Liver (tissue), 9 donors: ENCODE measurements around the gene RAD51B. TPM values are rescaled to one million over a fixed set of nuclear protein-coding genes. Genes with fewer than 3 reads are reported as not detected.
"Not testable (repeated sequence)": the region's sequence is repeated elsewhere in the genome, so short reads cannot be mapped to it uniquely, and the experiment has no call there.

Experiments used
- DNase-seq: peaks from one replicate; pipeline ENCODE4 v3.0.0-alpha.2; 2017; ENCODE audit warnings: low spot score
- H3K27ac ChIP-seq, 2 donors: one replicate each; pipeline ENCODE4 v1.7.0; 2013; ENCODE audit warnings: inconsistent platforms in 2 of 2, low read length in 2 of 2, control low read depth in 1 of 2, low read depth in 1 of 2, mild to moderate bottlenecking in 1 of 2
- H3K27me3 ChIP-seq, 4 donors: one replicate each; pipeline versions ENCODE4 v1.6.1 to v1.7.0; 2013; ENCODE audit warnings: low read length in 3 of 4, inconsistent platforms in 1 of 4, mild to moderate bottlenecking in 1 of 4, moderate library complexity in 1 of 4; ENCODE audit not compliant: control insufficient read depth in 4 of 4, insufficient read depth in 4 of 4
- H3K36me3 ChIP-seq, 4 donors: one replicate each; pipeline versions ENCODE4 v1.6.1 to v1.7.0; 2013; ENCODE audit warnings: low read length in 3 of 4, mild to moderate bottlenecking in 3 of 4, low read depth in 1 of 4, moderate library complexity in 1 of 4; ENCODE audit not compliant: control insufficient read depth in 4 of 4, insufficient read depth in 3 of 4
- H3K4me1 ChIP-seq, 4 donors: one replicate each; pipeline versions ENCODE4 v1.6.1 to v1.7.0; 2013; ENCODE audit warnings: low read length in 3 of 4, mild to moderate bottlenecking in 3 of 4, moderate library complexity in 1 of 4; ENCODE audit not compliant: control insufficient read depth in 4 of 4, insufficient read depth in 4 of 4
- H3K4me3 ChIP-seq, 3 donors: one replicate each; pipeline versions ENCODE4 v1.6.1 to v1.7.0; 2013; ENCODE audit warnings: low read length in 3 of 3, control low read depth in 1 of 3, low read depth in 1 of 3, mild to moderate bottlenecking in 1 of 3
- H3K9ac ChIP-seq, 2 donors: one replicate each; pipeline ENCODE4 v1.7.0; 2013; ENCODE audit warnings: low read length in 2 of 2, mild to moderate bottlenecking in 2 of 2, moderate library complexity in 2 of 2, control low read depth in 1 of 2, low read depth in 1 of 2
- H3K9me3 ChIP-seq, 4 donors: one replicate each; pipeline versions ENCODE4 v1.6.1 to v1.7.0; 2013; ENCODE audit warnings: low read length in 3 of 4; ENCODE audit not compliant: control insufficient read depth in 4 of 4
- CTCF ChIP-seq: fragments of 150-350 bp; IDR thresholded peaks from 2 replicates; pipeline ENCODE4 v1.5.1; 2017; ENCODE audit warnings: improper control_type of control experiment, low read depth, low read length; ENCODE audit not compliant: missing input control
- FOXA1 ChIP-seq: IDR thresholded peaks from 2 replicates; pipeline ENCODE4 v1.6.1; 2016; ENCODE audit warnings: antibody characterized with exemption
- GABPA ChIP-seq, 2 donors: IDR thresholded peaks in 1 of 2; conservative IDR thresholded peaks in 1 of 2; 2 replicates each; pipeline ENCODE4 v1.6.1; 2016; ENCODE audit warnings: antibody characterized with exemption in 2 of 2, mild to moderate bottlenecking in 1 of 2, moderate library complexity in 1 of 2
- HNF4A ChIP-seq, 2 donors: conservative IDR thresholded peaks; 2 replicates each; pipeline ENCODE4 v1.6.1; 2016; ENCODE audit warnings: antibody characterized with exemption in 2 of 2, mild to moderate bottlenecking in 2 of 2
- HNF4G ChIP-seq: IDR thresholded peaks from 2 replicates; pipeline ENCODE4 v1.6.1; 2016; ENCODE audit warnings: antibody characterized with exemption
- MAX ChIP-seq: IDR thresholded peaks from 2 replicates; pipeline ENCODE4 v1.6.1; 2016; ENCODE audit warnings: antibody characterized with exemption
- NR2F2 ChIP-seq: IDR thresholded peaks from 2 replicates; pipeline ENCODE4 v1.6.1; 2016; ENCODE audit warnings: antibody characterized with exemption
- RXRA ChIP-seq, 2 donors: IDR thresholded peaks; 2 replicates each; pipeline ENCODE4 v1.6.1; 2017 to 2018; ENCODE audit warnings: antibody characterized with exemption in 2 of 2, mild to moderate bottlenecking in 1 of 2
- SP1 ChIP-seq: IDR thresholded peaks from 2 replicates; pipeline ENCODE4 v1.6.1; 2018; ENCODE audit warnings: antibody characterized with exemption, mild to moderate bottlenecking
- YY1 ChIP-seq: IDR thresholded peaks from 2 replicates; pipeline ENCODE4 v1.6.1; 2016; ENCODE audit warnings: antibody characterized with exemption, mild to moderate bottlenecking
- ZBTB33 ChIP-seq: IDR thresholded peaks from 2 replicates; pipeline ENCODE4 v1.6.1; 2016; ENCODE audit warnings: antibody characterized with exemption
- WGBS: extraction: QIAGEN DNeasy Blood & Tissue Kit; methylation state at CpG from one replicate; pipeline ENCODE4 v1.1.7; 2013; 5-methylcytosine and 5-hydroxymethylcytosine counted together
- polyA plus RNA-seq, 2 donors: library from polyadenylated mRNA; stranded (reverse) in 1 of 2; unstranded in 1 of 2; fragments of 200-250 nt in 1 of 2; fragments of >200 nt in 1 of 2; fragmentation: Nextera tagmentation in 1 of 2; extraction: Ambion mirVana in 1 of 2; gene quantifications; one replicate each; pipeline versions ENCODE4 v1.2.1 to v1.2.3, GENCODE V29; 2013 to 2015
- total RNA-seq, 2 donors: library from RNA; depleted of rRNA; stranded (reverse); fragments of >200 nt; gene quantifications; one replicate each; pipeline ENCODE4 v1.2.3, GENCODE V29; 2014
- donor health status: healthy.
- donor health status: healthy.
- donor health status: healthy.
- donor health status: healthy.
- donor health status: healthy.

The RAD51B gene
- total and polyA plus RNA-seq, 4 donors, result 0.81 to 12.9 (median 2.4) TPM

- TF ChIP-seq ZBTB33 (no peak), MAX (no peak)
Observed at GRCh38 chr14:68099495-68100045, 280.0 kb downstream of the RAD51B start (continued).

GRCh38 chr14:68101715-68102301 lies 282.2 kb downstream of the RAD51B start:
- WGBS, result 99% methylated on average over 3 of the region's 3 CpGs

GRCh38 chr14:68103853-68104252 lies 284.3 kb downstream of the RAD51B start:
- no peak overlapping the region for H3K9ac ChIP-seq
- no peak overlapping the region for H3K27ac ChIP-seq
- no peak for DNase-seq
- TF ChIP-seq SP1, result no peak
- no peak for TF ChIP-seq HNF4A (conservative IDR thresholded peaks at IDR 0.05)
- TF ChIP-seq RXRA (IDR thresholded peaks at IDR 0.05), result no peak
- TF ChIP-seq MAX, result no peak
- TF ChIP-seq HNF4G, result no peak
- no peak for TF ChIP-seq NR2F2
- TF ChIP-seq ZBTB33, result no peak
- no peak for TF ChIP-seq CTCF
- TF ChIP-seq GABPA (IDR thresholded peaks at IDR 0.05 in 1 of 2, conservative IDR thresholded peaks at IDR 0.05 in 1 of 2), result no peak
- TF ChIP-seq YY1, result no peak
- no peak for TF ChIP-seq FOXA1
- no peaks in the 10 kb centered on the region for H3K4me1 ChIP-seq
- H3K4me3 ChIP-seq, result no peak overlapping the region
- H3K9me3 ChIP-seq, result peaks cover 2 to 12% (median 7%) of the 10 kb centered on the region in 4 donors
- WGBS, result 94% methylated on average over 3 of the region's 3 CpGs
- H3K36me3 ChIP-seq, result no peaks in the 10 kb centered on the region
- no peaks in the 10 kb centered on the region for H3K27me3 ChIP-seq

More at GRCh38 chr14:68101715-68102301, 282.2 kb downstream of the RAD51B start:
- H3K27ac ChIP-seq, H3K27me3 ChIP-seq, H3K4me1 ChIP-seq, DNase-seq, H3K9ac ChIP-seq, H3K36me3 ChIP-seq: not testable (repeated sequence)
- Histone ChIP-seq H3K9me3 (peaks cover 2 to 12% (median 7%) of the 10 kb centered on the region in 4 donors), H3K4me3 (peak overlapping the region in 1 of 3 donors; percentile 66)
